Activated naive CD4-positive, alpha-beta T cell treated with anti-CD3 and anti-CD28 coated beads, Interleukin-2, amount 50 U/mL, for 16 hours (primary cell): ENCODE results near the gene GLI2.

Experiments used
- DNase-seq: peaks from one replicate; pipeline ENCODE4 v3.0.0-alpha.2; 2020

Gene GLI2

GRCh38 chr2:120715353-120715752, 20.3 kb upstream of the GLI2 start:
- DNase-seq: no peak

DNA sequence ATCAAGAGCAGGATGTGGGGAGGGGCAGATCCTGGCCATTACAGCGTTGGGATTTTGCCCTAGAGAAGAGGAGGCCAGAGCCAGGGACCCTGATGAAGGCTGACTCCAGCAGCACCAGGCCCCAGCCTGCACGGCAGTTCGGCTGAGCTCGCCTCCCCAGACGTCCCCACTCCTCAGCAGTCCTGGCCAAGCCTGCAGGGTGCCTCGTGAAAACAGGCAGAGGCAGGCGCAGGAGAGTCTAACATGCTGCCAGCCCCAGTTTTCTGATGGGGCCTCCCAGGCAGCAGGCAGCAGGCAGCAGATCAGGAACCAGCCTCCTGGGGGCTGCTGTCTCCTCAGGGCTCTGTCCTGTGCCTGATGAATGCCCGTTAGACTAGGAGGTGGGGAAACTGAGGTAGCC, 19.7 kb upstream of the GLI2 start:
- DNase-seq: no peak

- no peak for DNase-seq
Measured at GRCh38 chr2:120716641-120717585, 18.8 kb upstream of the GLI2 start.

GRCh38 chr2:120719491-120719890, 16.2 kb upstream of the GLI2 start:
- DNase-seq: no peak

DNA sequence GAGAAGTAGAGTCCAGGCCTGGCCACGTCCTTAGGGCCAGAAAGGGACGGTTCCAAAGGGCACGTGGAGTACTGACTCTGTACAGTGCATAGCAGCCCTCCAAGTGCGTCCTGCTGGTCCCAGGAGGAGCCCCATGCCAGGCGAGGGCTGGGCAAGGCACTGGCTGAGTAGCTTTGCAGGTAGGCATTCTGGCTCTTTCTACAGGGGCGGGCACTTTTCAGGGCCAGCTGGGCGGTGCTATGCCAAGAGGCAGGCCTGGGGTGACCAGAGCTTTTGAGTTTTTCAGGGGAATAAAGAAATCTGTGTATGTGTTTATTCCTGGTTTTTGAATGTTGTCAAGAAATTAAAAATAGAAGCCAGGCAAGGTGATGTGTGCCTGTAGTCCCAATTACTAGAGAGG, 15.4 kb upstream of the GLI2 start:
- no peak for DNase-seq

GRCh38 chr2:120720746-120721375, 14.8 kb upstream of the GLI2 start:
- DNase-seq: no peak

GRCh38 chr2:120722246-120722567, 13.5 kb upstream of the GLI2 start:
- no peak for DNase-seq

DNA sequence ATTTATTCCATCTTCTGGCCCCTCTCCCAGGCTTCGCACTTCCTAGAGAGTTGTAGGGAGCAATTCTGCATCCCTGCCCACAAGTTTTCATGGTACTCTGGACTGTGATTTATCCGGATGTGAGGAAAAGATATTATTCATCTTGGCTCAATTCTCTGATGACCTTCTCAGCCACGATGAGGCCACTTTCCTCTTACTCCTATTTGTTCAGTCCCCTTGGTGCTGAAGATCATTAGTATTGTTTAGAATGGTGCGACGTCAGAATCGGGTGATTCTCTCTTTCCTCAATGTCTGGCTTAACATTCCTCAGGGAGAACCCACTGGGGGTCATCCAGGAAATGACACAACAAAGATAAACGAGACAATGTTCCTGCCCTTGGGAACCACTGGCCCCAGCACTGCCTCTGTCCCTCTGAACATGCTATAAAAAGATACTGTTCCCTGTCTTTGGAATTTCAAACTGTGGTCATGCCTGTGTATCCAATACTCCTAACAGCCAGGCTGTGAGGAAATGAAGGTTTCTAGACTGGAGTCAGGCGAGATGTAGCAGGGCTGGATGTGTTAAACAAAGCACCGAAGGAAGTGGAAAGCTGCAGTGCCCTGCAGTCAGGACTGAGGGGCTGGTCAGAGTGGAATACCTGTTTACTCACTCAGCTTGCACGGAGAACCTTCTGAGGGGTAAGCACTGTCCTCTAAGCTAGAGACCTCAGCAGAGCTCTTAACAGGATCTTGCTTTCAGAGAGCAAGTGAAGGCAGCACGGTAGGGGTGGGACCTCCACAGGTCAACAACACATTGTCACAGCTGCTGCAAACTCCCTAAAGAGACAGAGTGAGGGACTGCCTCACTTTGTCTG, 12.9 kb upstream of the GLI2 start:
- DNase-seq: no peak

- no peak for DNase-seq
Measured at GRCh38 chr2:120726245-120726644, 9.4 kb upstream of the GLI2 start.

DNA sequence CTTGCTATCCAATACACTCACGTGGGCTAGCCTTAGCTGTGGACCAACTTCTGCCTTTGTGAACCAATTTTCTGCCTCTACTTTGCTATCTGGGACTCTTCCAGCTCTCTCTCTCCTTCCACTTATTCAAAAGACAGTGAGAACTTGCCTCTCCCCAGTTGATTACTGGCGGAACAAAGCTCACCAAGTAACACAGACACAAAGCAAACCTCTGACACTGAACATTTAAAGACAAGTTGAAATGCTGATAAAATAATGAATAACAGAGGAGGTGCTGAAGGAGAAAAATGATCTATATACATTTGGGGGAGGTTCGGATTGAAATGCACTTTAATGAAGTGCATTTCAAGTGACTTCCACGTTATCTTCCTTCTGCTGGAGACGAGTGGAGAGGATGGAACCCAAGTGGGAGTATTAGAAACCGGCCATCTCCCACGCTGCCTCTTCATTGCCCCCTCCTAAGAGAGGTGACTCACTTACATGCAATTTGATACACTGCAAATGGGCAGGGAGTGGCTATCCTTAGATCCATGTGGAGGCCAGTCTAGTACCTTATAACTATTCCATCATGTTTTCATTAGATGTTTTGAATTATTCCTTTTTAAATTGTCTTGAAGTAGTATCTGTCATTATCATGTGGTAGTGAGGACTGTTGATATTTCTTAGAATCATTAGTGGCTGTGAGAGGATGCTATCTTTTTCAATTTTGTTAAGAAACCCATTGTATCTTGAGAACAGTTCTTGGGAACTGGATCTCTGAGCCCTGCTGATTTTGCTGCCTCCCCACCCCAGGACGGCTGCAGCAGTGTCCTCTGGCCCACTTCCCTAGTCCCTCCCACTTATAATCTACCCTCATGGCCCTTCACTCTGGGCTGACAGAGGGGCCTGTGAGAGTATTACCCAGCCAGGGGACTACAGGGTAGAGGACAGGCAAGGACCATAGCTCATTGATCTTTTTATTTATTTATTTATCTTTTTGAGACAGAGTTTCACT, 6.0 kb upstream of the GLI2 start:
- no peak for DNase-seq

- DNase-seq: no peak
Measured at GRCh38 chr2:120731175-120731574, 4.5 kb upstream of the GLI2 start.

GRCh38 chr2:120732506-120733237, 3.0 kb upstream of the GLI2 start:
- no peak for DNase-seq

DNA sequence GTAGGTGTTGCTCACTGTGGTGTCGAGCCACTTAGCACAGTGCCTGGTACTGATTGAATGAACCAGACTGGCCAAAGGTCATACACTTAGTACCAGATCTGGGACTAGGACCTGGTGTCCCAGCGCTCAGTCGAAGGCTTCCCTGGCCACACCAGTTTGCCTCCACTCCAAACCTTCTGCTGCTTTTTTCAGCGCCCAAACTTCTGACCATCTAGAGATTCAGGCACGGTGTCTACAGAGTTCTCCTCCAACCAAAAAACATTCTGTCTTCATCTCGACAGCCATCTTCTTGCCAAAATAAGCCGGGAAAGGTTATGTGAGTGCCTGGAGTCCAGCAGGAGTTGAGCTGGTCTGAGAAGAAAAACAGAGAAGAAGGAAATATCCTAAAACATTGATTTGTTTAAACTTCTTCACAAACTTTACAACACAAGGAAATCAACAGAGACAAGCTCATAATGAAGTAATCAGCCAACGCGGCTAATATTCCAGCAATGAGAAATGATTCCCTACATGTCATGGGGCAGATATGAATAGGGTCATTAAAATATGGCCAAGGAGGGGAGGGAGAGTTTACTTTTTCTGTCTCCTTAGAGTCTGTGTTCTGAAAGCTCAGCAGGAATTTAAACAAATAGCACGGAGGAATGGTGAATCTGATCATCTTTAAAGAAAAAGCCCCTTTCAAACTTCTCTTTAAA, 2.3 kb upstream of the GLI2 start:
- no peak for DNase-seq

GRCh38 chr2:120734930-120735651, 577 bp upstream of the GLI2 start:
- no peak for DNase-seq

GRCh38 chr2:120736202-120736623, 545 bp downstream of the GLI2 start:
- DNase-seq: no peak

DNA sequence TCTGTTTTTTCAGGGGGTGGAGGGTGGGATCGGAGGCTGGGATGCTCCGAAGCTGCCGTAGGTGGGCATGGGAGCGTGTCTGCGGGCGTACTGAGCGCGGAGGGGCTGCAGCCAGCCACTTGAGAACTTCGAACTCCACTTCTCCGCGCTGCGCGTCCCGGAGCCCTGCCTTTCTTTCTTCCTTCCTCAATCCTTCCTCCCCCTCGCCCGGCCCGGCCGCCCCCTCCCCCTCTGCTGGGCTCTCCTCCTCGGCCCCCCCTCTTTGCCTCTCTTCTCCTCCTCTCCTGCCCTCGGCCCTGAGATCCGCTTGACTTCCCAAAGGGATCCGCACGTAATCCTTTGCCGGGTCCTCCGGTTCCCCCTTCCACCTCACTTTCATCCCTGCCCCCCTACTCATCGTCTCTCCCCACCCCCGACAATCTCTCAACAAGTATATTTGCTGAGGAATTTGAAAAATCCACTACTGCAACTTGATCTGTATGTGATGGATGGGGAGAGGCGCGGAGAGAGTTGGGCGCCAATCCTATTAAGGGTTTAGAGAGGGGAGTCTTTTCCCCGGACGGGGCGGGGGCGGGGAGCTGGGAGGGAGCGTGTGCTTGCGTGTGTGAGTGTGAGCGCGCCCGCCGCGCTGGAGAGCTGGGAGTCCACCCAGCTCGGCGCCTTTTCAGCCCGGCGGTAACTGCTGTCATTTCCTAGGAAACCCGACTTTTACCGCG, 1.1 kb downstream of the GLI2 start:
- no peak for DNase-seq

GRCh38 chr2:120737340-120738101, 1.9 kb downstream of the GLI2 start:
- no peak for DNase-seq

- DNase-seq: no peak
Measured at GRCh38 chr2:120738117-120738516, 2.4 kb downstream of the GLI2 start.
